Measurements from ENCODE around the gene LRRC32. TPM values are rescaled to one million over a fixed set of nuclear protein-coding genes. Genes with fewer than 3 reads are reported as not detected.

LRRC32 gene
- polyA plus RNA-seq, 3 donors from 2014 or later = 0.45 TPM; not detected in 2

DNA sequence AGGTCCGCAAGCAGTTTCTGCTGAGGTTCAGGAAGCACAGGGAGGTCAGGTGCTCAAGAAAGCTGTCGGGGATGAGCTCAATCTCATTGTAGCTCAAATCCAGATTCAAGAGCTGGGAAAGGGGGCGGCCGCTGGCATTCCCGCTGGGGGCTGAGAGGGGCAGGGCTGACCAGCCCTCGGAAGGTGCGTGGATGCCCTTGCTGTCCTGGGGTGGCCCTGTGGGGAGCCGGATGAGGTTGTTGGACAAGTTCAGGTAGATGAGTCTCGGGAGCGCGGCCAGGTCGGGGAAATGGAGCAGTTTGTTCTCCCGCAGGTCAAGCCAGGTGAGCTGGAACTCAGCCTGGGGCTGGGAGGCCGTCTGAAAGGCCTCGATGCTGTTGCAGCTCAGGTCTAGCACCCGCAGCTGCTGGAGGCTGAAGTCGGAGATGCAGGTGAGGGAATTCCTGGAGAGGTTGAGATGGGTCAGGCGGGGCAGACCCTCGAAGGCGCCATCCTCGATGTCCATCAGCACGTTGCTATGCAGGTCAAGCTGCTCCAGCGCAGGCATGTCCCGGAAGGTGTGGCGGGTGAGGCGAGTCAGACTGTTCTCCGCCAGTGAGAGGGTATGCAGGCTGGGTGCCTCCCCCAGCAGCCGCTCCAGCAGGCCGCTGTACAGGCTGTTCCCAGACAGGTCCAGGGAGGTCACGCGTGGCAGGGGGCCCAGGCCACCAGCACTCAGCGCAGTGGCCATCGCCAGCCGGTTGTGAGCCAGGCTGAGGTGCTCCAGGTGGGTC is 9.8 kb downstream of the LRRC32 start:
- Mint-ChIP-seq H3K27me3 (ENCODE audit: low read depth in 3 of 3) (peaks cover 0 to 2% (median 0%) of the 10 kb centered on the region in 3 donors), H3K4me3 (no peak overlapping the region), H3K4me1 (peaks cover 15% of the 10 kb centered on the region in 2 donors), H3K27ac (no peak overlapping the region), H3K9me3 (no peaks in the 10 kb centered on the region), H3K36me3 (no peaks in the 10 kb centered on the region)
- no peak for DNase-seq

DNA sequence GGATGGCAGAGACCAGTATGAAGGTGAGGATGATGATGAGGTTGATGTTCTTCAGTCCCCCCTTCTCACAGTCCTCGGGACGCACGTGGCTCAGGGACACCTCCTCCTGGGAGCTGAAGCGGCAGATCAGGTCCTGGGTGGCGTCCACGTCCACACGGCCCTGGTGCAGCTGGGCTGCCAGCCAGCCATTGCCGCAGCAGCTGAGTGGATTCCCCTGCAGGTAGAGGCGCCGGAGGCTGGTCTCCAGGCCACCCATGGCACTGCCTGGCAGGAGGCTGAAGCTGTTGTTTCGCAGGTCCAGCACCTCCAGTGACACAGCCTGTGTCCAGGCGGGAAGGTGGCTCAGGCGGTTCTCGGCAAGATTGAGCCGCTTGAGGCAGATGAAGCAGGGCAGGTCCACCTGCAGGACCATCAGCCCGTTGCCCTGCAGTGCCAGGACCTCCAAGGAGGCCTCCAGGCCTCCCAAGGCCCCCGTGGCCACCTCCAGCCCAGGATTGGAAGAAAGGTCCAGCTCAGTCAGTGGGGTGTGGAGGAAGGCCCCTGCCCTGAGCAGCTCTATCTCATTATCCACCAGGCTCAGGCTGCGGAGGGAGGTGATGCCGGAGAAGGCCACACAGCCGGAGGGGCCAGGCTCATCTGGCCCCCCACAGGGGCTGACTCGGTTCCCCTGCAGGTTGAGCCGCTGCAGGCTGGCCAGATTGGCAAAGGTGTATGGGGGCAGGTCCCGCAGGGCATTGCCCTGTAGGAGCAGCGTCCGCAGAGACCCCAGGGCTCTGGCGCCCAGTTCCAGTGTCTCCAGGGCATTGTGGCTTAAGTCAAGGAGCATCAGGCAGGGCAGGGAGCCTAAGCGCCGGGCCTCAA is 10.6 kb downstream of the LRRC32 start:
- no peak overlapping the region for H3K27ac Mint-ChIP-seq
- no peaks in the 10 kb centered on the region for H3K36me3 Mint-ChIP-seq
- H3K4me1 Mint-ChIP-seq = peaks cover 7 to 9% of the 10 kb centered on the region in 2 donors
- no peaks in the 10 kb centered on the region for H3K9me3 Mint-ChIP-seq
- peaks cover 0 to 2% (median 0%) of the 10 kb centered on the region in 3 donors for H3K27me3 Mint-ChIP-seq (ENCODE audit: low read depth in 3 of 3)
- DNase-seq = no peak
- no peak overlapping the region for H3K4me3 Mint-ChIP-seq

DNA sequence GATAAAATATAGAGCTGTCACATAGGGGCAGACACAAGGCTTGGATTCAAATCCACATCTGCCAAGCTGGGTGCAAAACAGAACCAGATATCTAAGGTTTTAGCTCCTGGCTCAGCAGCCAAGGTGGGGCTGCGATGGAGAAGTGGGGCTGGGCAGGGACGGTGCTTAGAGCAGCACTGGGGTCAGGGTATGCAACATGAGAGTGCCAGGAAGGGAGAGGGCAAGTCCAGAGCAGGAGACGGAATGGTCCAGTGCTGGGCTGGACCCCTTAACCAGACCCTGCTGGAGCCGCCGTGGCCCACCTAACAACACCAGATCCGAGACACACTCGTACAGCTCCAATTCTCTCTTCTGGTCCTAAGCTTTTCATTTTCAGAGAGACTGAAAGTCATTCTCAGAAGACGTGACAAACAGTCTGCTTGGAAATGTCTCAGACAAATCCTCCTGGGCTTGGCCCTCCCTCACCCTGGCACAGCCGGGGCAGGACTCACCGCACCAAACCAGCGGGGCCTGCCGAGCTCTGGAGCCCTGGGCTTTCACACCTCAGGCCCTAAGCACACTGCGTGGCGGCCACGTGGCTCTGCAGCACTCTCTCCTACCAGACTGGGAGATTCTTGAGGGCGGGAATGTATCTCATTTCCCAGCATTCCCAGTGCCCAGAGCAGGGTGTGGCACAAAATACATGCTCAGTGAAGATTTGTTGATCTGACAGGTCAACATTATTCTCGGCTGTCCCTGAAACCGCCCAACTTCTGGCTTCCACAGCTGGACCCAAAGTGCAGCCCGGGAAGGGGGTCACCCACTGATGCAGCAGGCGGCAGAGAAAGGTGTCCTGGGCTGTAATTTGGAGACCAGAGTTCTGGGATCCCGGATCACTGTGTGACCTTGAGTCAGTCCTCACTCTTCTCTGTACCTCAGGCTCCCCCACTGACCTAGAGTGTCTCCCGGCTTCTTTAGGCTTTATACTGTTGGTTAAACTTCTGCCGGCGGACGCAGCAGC is 11.6 kb downstream of the LRRC32 start:
- no peak overlapping the region for H3K27ac Mint-ChIP-seq

DNA sequence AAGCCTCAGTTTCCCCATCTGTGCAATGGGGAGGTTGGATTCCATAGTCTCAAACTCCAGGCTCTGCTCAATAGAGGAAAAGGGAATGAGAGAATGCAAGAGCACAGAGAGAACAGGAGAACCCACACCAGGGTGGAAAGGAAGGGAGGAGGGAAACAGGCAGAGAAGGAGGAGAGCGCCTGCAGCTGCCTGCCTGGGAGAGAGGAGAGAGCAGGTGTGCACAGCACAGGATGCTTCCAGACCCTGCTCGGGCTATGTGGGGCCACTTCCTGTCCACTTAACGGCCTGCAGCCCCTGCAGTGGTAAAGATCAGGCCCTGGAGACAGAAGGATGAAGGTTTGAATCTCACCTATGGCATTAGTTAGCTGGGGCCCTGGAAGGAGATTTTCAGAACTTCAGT is 12.3 kb downstream of the LRRC32 start:
- Mint-ChIP-seq H3K4me3 (no peak overlapping the region), H3K9me3 (no peaks in the 10 kb centered on the region), H3K27ac (no peak overlapping the region), H3K36me3 (no peaks in the 10 kb centered on the region), H3K27me3 (ENCODE audit: low read depth in 3 of 3) (no peaks in the 10 kb centered on the region), H3K4me1 (no peaks in the 10 kb centered on the region)
- DNase-seq = no peak

More for the DNA sequence above, 11.6 kb downstream of the LRRC32 start:
- Mint-ChIP-seq H3K27me3 (ENCODE audit: low read depth in 3 of 3) (no peaks in the 10 kb centered on the region), H3K9me3 (no peaks in the 10 kb centered on the region), H3K4me3 (no peak overlapping the region), H3K36me3 (no peaks in the 10 kb centered on the region), H3K4me1 (no peaks in the 10 kb centered on the region)
- no peak for DNase-seq

DNA sequence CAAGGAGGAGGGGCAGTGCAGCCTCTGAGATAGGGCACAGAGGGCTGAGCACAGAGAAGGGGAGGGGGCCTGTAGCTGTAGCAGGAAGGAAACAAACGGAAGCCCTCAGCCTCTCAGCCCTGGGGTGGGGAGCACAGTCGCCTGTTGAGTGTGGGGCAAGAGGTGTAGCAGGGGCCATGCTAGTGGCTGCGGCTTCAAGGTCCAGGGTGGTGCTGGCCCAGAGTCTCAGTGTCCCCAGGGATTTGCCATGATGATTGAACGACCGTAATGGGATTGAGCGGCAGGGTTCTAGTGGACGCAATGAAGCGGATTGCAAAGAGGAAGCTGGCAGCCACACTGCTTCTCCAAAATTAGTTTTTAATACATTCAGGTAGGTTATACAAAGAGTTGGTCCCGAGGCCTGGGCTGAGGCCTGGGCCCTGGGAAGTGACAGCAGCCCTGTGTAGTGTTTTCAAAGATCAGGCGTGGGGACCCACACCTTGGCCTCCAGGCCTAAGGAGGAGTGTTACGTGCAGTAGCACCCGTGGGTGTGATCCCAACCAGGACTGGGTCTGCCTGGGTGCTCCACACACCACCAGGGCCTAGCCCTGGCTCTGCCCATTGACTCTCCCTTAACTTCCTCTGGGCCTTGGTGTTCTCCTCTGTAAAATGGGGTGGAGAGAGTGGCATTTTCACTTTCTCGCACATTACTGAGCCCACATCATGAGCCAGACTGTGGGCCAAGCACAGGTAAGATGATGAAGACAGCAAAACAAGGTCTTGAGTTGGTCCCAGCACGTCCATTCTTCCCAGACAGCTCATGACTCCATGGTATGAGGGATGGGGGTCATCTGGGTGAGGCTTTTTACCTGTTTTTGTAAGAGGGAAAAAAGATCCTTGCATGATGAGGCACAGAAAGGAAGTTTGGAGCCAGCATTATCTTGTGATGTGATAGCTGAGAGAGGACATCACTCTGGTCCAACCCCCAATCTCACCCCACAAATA is 13.1 kb downstream of the LRRC32 start:
- no peak overlapping the region for H3K4me3 Mint-ChIP-seq
- no peaks in the 10 kb centered on the region for H3K36me3 Mint-ChIP-seq
- H3K27ac Mint-ChIP-seq = no peak overlapping the region
- no peak for DNase-seq
- H3K4me1 Mint-ChIP-seq = no peaks in the 10 kb centered on the region
- no peaks in the 10 kb centered on the region for H3K27me3 Mint-ChIP-seq (ENCODE audit: low read depth in 3 of 3)
- no peaks in the 10 kb centered on the region for H3K9me3 Mint-ChIP-seq

DNA sequence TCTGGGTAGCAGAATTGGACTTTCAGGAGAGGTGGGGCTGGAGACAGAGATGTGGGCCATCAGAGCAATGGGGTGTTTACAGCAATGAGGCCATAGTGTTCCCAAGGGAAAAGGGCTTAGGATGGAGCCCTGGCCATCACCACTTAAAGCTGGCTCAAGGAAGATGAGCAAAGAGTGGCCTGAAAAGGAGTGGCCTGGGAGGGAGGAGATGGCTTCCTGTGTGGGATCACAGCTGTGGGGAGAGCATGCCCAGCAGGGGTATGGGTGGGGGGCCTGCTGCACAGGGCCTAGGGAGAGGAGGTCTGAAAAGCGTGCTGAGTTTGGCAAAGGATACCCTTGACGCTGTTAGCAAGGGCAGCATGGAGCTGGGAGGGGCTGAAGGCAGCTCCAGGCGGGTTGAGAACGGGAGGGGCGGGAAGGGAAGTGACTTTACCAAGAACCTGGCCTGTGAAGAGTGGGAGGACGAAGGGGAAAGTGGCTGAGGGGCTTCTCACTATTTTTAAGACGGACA is 13.9 kb downstream of the LRRC32 start:
- no peak for DNase-seq
- no peaks in the 10 kb centered on the region for H3K4me1 Mint-ChIP-seq
- H3K36me3 Mint-ChIP-seq = no peaks in the 10 kb centered on the region
- H3K27me3 Mint-ChIP-seq (ENCODE audit: low read depth in 3 of 3) = peaks cover 0 to 3% (median 0%) of the 10 kb centered on the region in 3 donors
- H3K4me3 Mint-ChIP-seq = no peak overlapping the region
- H3K9me3 Mint-ChIP-seq = no peaks in the 10 kb centered on the region
- H3K27ac Mint-ChIP-seq = no peak overlapping the region

DNA sequence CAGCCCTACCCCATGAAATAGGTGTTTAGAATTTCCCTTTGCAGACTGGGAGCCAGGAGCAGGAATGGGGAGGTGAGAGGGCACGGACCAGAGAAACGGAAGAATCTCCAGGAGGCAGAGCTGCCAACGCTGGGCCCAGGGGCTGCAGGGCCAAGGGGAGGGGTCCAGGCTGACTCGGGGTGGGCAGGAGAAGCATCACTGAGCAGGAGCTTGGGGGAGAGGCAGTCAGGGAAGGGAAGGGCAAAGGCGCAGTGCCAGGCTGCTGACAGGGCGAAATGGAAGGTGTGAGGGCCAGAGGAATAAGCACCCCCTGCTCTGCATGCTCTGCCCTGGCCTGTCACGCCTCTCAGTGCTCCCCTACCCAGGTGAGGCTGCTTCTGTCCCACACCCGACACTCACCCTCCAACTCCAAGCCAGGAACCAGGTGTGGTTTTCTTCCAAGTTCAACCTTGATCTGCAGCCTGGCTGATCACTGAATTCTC is 14.5 kb downstream of the LRRC32 start:
- Mint-ChIP-seq H3K9me3 (no peaks in the 10 kb centered on the region), H3K4me3 (no peak overlapping the region), H3K36me3 (no peaks in the 10 kb centered on the region), H3K4me1 (no peaks in the 10 kb centered on the region), H3K27ac (no peak overlapping the region), H3K27me3 (ENCODE audit: low read depth in 3 of 3) (peaks cover 0 to 3% (median under 1%) of the 10 kb centered on the region in 3 donors)
- DNase-seq = no peak

DNA sequence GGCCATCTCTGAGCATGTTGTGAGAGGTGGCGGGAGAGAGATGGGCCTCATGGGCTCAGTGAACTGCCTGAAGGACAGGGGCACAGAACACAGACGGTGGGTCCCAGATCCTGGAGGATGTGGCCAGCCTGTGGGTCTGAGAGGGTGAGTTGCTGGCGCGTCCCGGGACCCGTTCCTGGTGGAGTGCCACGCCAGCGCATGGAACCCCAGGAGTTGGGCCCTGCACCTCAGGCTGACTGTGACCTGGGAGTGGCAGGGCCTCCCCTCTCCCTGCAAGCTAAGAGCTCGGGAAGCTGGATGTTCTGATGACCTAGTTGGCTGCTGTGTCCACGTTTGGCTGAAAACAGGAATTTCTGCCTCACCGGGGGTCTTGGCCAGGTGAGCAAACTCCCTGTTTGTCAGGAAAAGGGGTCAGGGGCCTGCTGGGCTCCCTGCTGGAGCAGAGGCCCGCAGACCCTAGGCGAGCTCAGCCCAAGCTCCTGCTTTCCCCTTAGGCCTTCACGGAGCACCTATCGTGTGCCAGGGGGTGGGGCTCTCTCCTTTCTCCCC is 15.0 kb downstream of the LRRC32 start:
- no peak for DNase-seq
- Mint-ChIP-seq H3K27ac (no peak overlapping the region), H3K4me1 (no peaks in the 10 kb centered on the region), H3K36me3 (no peaks in the 10 kb centered on the region), H3K4me3 (no peak overlapping the region), H3K9me3 (no peaks in the 10 kb centered on the region), H3K27me3 (ENCODE audit: low read depth in 3 of 3) (peaks cover 0 to 3% (median 2%) of the 10 kb centered on the region in 3 donors)

DNA sequence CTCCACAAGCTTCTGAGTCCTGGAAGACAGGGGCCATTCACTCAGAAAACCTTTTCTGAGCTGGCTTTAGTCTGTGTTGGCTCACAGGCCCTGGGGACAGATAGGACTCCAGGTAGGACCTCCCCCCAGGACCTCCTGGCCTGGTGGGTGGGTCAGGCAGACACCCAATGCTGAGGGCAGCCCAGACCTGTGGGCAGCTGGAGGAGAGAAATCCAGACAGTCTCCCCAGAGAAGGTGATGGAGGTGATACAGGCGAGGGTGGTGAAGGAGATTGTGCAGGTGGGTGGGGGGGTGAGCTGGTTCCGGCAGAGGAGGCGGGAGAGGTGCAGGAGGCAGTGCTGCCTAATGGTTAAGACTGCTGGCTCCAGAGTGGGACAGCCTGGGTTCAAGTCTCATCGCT is 15.6 kb downstream of the LRRC32 start:
- DNase-seq = no peak
- peaks cover 0 to 5% (median 2%) of the 10 kb centered on the region in 3 donors for H3K27me3 Mint-ChIP-seq (ENCODE audit: low read depth in 3 of 3)
- no peaks in the 10 kb centered on the region for H3K9me3 Mint-ChIP-seq
- H3K27ac Mint-ChIP-seq = no peak overlapping the region
- H3K4me1 Mint-ChIP-seq = no peaks in the 10 kb centered on the region
- no peaks in the 10 kb centered on the region for H3K36me3 Mint-ChIP-seq
- H3K4me3 Mint-ChIP-seq = no peak overlapping the region

DNA sequence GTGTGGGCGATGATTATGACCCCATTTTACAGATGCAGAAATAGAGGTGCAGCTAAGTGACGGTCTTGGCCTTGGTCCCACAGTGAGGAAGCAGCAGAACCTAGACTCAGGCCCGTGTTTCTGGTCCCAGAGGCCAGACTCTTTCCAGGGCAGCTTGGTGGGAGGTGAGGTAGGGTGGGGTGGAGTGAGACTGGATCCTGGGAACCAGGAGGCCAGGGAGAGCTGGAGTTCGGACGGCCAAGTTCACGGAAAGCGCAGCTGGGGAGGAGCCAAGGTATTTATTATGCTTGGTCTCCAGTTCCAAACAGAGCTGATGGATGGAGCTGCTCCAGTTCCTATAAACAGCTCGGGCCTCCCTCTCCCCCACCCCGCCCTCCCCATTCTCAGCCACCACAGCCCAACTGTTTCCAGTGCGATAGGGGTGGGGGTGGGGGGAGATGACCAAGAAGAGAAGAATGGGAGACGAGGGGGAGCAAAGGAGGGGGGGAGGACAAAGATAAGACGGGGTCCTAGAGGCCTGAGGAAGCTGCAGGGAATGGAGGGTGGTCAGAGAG is 16.2 kb downstream of the LRRC32 start:
- H3K9me3 Mint-ChIP-seq = no peaks in the 10 kb centered on the region
- H3K4me1 Mint-ChIP-seq = no peaks in the 10 kb centered on the region
- DNase-seq = no peak
- no peak overlapping the region for H3K4me3 Mint-ChIP-seq
- peaks cover 0 to 6% (median 2%) of the 10 kb centered on the region in 3 donors for H3K27me3 Mint-ChIP-seq (ENCODE audit: low read depth in 3 of 3)
- no peak overlapping the region for H3K27ac Mint-ChIP-seq
- H3K36me3 Mint-ChIP-seq = no peaks in the 10 kb centered on the region

DNA sequence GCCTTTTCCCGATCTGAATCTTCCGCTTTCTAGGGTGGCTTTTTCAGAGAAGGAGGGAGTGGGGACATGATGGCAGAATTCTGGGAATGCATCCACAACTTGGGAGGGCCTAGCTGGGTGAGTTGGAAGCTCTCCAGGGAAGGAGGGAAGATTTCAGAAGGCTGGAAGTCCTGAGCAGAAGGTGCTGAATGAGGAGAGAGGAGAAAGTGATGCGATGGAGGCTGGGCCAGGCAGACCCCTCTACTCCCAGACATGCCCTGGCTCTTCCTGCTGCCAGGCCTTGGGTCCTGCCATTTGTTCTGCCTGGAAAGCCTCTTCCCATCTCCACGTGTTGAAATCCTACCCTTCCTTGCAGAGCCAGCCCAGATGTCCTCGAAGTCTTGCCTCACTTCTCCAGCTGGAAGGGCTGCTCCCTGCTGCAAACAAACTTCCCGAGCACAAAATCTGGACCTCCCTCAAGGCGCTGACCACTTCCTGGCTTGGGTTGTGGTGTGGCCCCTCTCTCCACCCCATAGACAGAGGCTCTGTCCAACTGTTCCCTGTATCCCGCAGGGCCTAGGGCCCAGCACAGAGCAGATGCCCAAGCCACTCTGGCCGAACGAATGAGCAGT is 16.8 kb downstream of the LRRC32 start:
- Mint-ChIP-seq H3K9me3 (no peaks in the 10 kb centered on the region), H3K27me3 (ENCODE audit: low read depth in 3 of 3) (peaks cover 0 to 6% (median 2%) of the 10 kb centered on the region in 3 donors), H3K4me1 (no peaks in the 10 kb centered on the region), H3K4me3 (no peak overlapping the region), H3K27ac (no peak overlapping the region), H3K36me3 (no peaks in the 10 kb centered on the region)
- no peak for DNase-seq
